Measurements from ENCODE around the gene TIMM50. TPM values are rescaled to one million over a fixed set of nuclear protein-coding genes. Genes with fewer than 3 reads are reported as not detected.

TIMM50 gene
- total and polyA plus RNA-seq, 4 donors: 24.3 to 39.9 (median 30.5) TPM

DNA sequence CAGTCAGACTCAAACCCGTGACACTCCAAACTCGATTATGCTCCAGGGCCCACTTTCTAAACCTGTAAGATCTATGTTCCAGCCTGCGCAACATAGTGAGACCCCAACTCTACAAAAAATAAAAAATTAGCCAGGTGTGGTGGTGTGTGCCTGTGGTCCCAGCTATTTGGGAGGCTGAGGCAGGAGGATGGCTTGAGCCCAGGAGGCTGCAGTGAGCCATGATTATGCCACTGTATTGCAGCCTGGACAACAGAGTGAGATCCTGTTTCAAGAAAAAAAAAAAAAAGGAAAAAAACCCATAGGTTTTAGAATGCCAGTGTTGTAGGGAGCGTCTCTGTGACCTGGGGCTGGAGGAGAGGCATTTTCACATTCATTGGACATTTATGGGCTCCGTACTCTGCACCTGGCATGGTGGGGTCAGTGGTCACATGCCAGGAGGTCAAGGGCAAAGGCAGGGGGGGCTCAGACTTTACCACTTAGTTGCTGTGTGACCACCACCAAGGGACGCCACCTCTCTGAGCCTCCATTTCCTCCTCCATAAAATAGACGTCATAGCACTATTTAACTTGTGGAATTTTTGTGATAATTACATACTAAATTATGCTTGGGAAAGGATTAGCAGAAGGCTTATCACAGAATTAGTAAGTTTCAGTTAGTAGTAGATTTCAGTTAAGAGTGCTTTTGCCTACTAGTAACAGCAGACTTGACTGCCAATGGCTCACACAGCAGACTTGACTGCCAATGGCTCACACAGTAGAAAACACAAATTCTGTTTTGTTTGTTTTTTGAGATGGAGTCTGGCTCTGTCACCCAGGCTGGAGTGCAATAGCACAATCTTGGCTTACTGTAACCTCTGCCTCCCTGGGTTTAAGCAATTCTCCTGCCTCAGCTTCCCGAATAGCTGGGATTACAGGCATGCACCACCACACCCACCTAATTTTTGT is 40.2 kb downstream of the TIMM50 start:
- Histone ChIP-seq H3K36me3 (ENCODE audit: control insufficient read depth in 4 of 4, insufficient read depth in 3 of 4, low read depth in 1 of 4, low read length in 3 of 4) (peaks cover 0 to 2% (median 0%) of the 10 kb centered on the region in 4 donors), H3K9ac (ENCODE audit: low read depth in 1 of 2, low read length in 2 of 2) (no peak overlapping the region), H3K4me1 (ENCODE audit: control insufficient read depth in 4 of 4, insufficient read depth in 4 of 4, low read length in 3 of 4) (peaks cover 0 to under 1% (median 0%) of the 10 kb centered on the region in 4 donors), H3K27ac (ENCODE audit: low read depth in 1 of 2, low read length in 2 of 2) (no peak overlapping the region), H3K27me3 (ENCODE audit: control insufficient read depth in 4 of 4, insufficient read depth in 4 of 4, low read length in 3 of 4) (peaks cover 0 to 8% (median 3%) of the 10 kb centered on the region in 4 donors), H3K4me3 (ENCODE audit: low read depth in 1 of 3, low read length in 3 of 3) (no peak overlapping the region), H3K9me3 (ENCODE audit: control insufficient read depth in 4 of 4, low read length in 3 of 4) (no peaks in the 10 kb centered on the region)
- TF ChIP-seq, protein P1, sequence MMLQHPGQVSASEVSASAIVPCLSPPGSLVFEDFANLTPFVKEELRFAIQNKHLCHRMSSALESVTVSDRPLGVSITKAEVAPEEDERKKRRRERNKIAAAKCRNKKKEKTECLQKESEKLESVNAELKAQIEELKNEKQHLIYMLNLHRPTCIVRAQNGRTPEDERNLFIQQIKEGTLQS (IDR thresholded peaks at IDR 0.05): no peak
- TF ChIP-seq NR2F2 (IDR thresholded peaks at IDR 0.05): no peak
- TF ChIP-seq GABPA (IDR thresholded peaks at IDR 0.05 in 1 of 2, conservative IDR thresholded peaks at IDR 0.05 in 1 of 2): no peak
- no peak for TF ChIP-seq REST (IDR thresholded peaks at IDR 0.05)
- no peak for TF ChIP-seq SP1 (IDR thresholded peaks at IDR 0.05)
- no peak for TF ChIP-seq HNF4A (conservative IDR thresholded peaks at IDR 0.05)
- DNase-seq (ENCODE audit: low spot score): no peak
- 84% methylated on average over 8 of the region's 8 CpGs for WGBS

DNA sequence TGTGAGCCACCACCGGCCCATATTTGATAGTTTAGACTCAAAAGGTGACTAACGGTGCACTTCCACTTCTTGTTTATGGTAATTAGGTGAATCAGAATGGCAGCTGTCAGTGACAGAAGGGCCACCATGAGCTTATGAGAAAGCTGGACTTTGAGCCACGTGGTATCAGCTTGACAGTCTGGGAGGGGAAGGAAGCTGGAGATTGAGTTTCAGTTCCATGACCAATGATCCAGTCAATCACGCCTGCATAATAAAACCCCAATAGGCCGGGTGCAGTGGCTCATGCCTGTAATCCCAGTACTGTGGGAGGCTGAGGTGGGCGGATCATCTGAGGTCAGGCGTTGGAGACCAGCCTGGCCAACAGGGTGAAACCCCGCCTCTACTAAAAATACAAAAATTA is 43.9 kb downstream of the TIMM50 start:
- Histone ChIP-seq H3K4me1 (ENCODE audit: control insufficient read depth in 4 of 4, insufficient read depth in 4 of 4, low read length in 3 of 4) (no peaks in the 10 kb centered on the region), H3K4me3 (ENCODE audit: low read depth in 1 of 3, low read length in 3 of 3) (no peak overlapping the region), H3K36me3 (ENCODE audit: control insufficient read depth in 4 of 4, insufficient read depth in 3 of 4, low read depth in 1 of 4, low read length in 3 of 4) (peaks cover 0 to 2% (median 0%) of the 10 kb centered on the region in 4 donors), H3K27ac (ENCODE audit: low read depth in 1 of 2, low read length in 2 of 2) (no peak overlapping the region), H3K9ac (ENCODE audit: low read depth in 1 of 2, low read length in 2 of 2) (no peak overlapping the region), H3K27me3 (ENCODE audit: control insufficient read depth in 4 of 4, insufficient read depth in 4 of 4, low read length in 3 of 4) (no peaks in the 10 kb centered on the region), H3K9me3 (ENCODE audit: control insufficient read depth in 4 of 4, low read length in 3 of 4) (no peaks in the 10 kb centered on the region)
- WGBS: 86% methylated on average over 8 of the region's 8 CpGs
- no peak for DNase-seq (ENCODE audit: low spot score)
- TF ChIP-seq TAF1 (conservative IDR thresholded peaks at IDR 0.05) (no peak), ZBTB33 (IDR thresholded peaks at IDR 0.05) (no peak), GABPA (IDR thresholded peaks at IDR 0.05 in 1 of 2, conservative IDR thresholded peaks at IDR 0.05 in 1 of 2) (no peak), SP1 (IDR thresholded peaks at IDR 0.05) (no peak), FOXA2 (IDR thresholded peaks at IDR 0.05) (no peak)
- TF ChIP-seq, protein P2, sequence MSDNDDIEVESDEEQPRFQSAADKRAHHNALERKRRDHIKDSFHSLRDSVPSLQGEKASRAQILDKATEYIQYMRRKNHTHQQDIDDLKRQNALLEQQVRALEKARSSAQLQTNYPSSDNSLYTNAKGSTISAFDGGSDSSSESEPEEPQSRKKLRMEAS (IDR thresholded peaks at IDR 0.05): no peak
- TF ChIP-seq, protein P1 (IDR thresholded peaks at IDR 0.05): no peak

All from liver (tissue), 9 donors.